Left cardiac atrium (tissue), 4 donors: ENCODE measurements around the gene SULT6B1. TPM values are rescaled to one million over a fixed set of nuclear protein-coding genes. Genes with fewer than 3 reads are reported as not detected.
A peak's percentile ranks its signal among the peaks of the same experiment; 100 is the strongest.
"Not testable (repeated sequence)": the region's sequence is repeated elsewhere in the genome, so short reads cannot be mapped to it uniquely, and the experiment has no call there.

ENCODE experiments used
- ATAC-seq, 2 donors: fragments of 200-7000 bp; cut with Tn5 transposase; one replicate each; pipeline ENCODE4 v1.9.1; 2020; ENCODE audit warnings: mild to moderate bottlenecking in 2 of 2, moderate library complexity in 2 of 2
- DNase-seq: peaks from one replicate; pipeline ENCODE4 v3.0.0-alpha.2; 2020
- intact Hi-C, 2 donors: fragments of 100-400 bp; cut with DNase I; formaldehyde crosslinking; loops; one replicate each; pipeline versions ENCODE4 v1.14.1 to v1.15.1; 2022 to 2023
- total RNA-seq, 2 donors: library from RNA; stranded (reverse); fragmentation: NEBNext Ultra II Directional; extraction: Animal tissue kit (Norgen Biotek cat#: 25700); gene quantifications; one replicate each; pipeline ENCODE4 v1.2.1, GENCODE V29; 2021
- donor health status: DM: no; HTN: yes; CAD: no.
- donor health status: DM: no; HTN: yes; CAD: no; lungs with severe emphysema.
- donor health status: DM: yes; HTN: yes; CAD: no.
- donor health status: Dilated cardiomyopathy.

Gene SULT6B1
- total RNA-seq, 2 donors from 2014 or later: not detected

DNA sequence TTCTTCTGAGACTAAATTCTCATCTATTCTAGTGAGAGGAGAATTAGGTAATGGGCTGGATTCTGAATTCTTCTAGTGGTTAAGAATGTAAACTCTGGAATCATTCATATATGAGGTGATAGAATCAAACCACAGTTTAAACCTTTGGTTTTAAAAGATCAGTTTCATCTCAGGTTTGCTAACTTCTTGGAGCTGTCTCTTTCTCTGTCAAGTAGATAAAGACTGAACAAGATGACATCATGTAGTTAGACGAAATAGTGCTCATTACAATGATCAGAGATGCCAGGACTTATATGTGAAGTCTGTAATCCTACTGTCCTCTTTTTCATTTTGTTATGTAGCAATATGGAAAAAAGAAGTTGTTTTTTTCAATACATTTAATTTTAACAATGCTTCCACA is 12.7 kb upstream of the SULT6B1 start:
- intact Hi-C loops: no loop called here
- DNase-seq: no peak
- no peak for ATAC-seq

DNA sequence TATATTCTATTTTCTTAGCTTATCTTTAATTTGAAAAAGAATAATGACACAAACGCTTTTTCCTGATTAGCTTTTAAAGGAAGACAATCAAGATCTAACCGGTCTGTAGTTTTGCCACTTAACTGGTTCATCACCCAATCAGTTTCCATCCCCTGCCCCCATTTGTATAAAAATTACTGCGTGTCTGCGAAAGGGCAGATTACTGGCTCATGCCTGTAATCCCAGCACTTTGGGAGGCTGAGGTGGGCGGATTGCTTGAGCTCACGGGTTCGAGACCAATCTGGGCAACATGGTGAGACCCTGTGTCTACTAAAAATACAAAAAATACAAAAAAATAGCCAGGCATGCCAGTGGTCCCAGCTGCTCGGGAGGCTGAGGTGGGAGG is 10.2 kb upstream of the SULT6B1 start:
- ATAC-seq: no peak
- no peak for DNase-seq
- intact Hi-C loops: no loop called here

DNA sequence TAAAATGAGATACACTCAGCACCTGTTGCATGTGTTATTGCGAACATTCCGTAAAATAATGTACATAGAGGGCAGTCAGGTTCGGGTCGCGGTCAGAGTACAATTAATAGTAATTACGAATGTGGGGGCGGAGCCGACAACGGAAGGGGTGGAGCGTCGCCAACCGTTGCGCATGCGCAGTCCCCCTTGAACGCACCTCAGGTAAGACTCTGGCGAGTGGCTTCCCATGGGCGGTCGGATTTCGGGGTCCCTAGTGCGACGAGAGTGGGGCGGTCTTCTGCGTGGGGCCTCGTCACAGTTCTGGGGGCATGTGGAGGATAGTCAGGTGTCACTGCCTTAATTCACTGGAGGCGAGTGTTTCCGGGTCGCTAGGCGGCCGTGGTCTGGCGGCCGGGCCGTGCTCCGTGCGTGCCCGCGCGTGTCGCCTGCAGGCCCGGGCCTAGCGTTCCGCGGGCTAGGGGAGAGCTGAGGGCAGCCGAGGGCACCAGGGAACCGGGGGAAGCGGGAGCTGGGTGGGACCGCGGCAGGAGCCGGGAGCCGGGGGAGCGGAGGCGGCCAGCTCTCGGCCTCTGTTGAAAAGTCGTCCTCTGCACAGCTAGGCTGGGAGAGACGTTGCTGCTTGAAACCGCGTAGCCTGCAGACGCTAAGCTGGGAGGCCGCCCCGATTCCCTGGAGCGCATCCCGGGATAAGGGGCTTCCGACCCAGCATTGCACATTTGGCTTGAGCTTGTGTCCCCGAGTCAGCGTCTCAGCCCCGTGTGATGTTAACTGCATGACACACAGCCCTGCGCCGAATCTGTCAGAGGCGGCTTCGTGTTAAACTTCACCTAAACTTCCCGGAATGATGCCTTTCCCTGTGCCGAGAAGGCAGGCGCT is 8.1 kb upstream of the SULT6B1 start, which contains the start of gene CEBPZOS:
TSS of gene CEBPZOS (plus strand) at position 177 of the 876 bp plus-strand sequence. CDS start 3,209 bp downstream, outside the sequence.
- intact Hi-C loops: no loop called here
- ATAC-seq: peak; percentile 92 to 93
- peak; percentile 86 for DNase-seq

DNA sequence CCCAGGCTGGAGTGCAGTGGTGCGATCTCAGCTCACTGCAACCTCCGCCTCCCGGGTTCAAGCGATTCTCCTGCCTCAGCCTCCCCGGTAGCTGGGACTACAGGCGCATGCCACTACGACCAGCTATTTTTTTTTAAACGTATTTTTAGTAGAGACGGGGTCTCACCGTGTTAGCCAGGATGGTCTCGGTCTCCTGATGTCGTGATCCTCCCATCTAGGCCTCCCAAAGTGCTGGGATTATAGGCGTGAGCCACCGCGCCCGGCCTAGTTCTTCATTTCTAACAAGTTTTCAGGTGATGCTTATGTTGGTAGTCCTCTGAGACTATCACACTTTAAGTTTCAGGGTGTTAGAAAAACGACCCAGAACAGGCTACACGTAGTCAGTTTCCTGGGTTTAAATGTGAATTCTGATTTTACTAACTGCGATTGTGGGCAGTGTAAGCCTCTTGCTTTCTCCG is 7.4 kb upstream of the SULT6B1 start:
- intact Hi-C loops, ATAC-seq, DNase-seq: not testable (repeated sequence)

DNA sequence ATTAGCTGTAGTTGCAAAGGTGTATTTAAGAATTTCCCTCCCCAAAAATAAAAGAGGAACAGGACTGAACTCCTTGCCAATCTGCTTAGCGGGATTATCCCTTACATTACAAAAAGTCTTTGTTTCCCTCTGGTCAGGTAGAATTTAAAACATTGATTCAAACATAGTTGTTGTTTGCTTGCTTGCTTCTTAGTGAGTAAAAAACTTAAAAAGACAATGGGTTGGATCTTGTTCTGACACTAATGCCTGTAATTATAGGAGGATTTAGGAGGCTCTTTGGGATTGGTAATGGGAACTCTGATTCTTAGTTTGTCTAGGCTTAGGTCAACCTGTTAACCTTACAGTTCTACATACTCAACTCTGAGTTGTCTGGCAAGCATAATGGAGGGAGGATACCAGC is 4.1 kb upstream of the SULT6B1 start:
- DNase-seq: no peak
- intact Hi-C loops: no loop called here

DNA sequence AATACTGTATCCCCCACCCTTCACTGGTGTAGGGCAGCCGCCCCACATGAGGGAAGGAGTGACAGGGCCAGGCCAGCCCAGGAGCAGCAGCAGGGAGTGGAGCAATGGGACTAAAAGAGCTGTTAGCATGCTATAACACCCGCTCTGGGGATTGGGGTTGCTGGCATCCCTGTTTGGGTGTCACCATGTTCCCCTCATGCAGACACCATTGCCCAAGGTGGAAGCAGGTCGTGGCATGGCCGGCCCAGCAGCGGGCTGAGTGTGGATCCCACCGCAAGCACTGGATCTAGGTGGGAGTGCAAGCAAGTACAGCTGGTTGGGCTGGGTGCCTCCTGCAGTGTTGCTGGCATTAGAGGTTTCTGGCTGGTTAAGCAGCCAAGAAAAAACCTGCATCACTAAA is 3.3 kb upstream of the SULT6B1 start:
- DNase-seq (no peak), ATAC-seq (no peak)
- intact Hi-C loops: no loop called here

More for the DNA sequence above, 4.1 kb upstream of the SULT6B1 start:
- no peak for ATAC-seq

DNA sequence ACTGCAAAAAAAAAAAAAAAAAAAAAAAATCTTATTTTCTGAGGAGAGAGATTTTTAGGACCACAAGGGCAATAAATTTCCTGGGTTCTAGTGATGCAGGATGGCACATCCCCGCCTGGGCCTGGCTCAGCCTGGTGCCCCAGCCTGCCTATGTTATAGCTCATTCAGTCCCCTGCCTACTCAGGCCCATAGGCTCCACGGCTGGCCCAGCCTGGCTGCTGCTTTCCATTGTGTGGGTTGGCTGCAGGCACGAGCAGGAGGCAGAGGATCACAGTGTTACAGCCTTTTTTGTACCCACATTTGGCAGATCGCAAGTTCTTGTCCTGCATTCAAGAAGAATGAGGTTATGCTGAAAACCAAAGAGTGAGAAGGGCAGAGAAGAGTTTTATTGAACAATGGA is 2.8 kb upstream of the SULT6B1 start:
- ATAC-seq: no peak
- intact Hi-C loops: no loop called here

DNA sequence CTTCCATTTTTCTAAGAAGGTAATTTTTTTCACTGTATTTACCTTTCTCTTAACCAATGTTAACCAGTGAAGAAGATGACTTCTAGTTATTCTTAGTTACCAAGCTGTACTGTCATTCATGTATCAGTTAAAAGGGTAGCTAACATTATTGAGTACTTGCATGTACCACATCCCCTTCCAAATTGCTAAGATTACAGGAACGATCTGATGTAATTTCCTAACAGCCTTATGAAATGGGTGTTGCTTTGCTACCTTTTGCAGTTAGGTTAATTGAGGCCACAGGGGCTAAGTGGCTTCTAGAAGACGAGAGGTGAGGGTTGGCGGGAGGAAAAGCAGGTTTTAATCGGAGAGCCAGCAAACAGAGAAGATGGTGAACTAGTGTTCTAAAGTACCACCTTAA is 1.8 kb upstream of the SULT6B1 start:
- no peak for ATAC-seq
- DNase-seq: no peak
- intact Hi-C loops: no loop called here

More for the DNA sequence above, 2.8 kb upstream of the SULT6B1 start:
- DNase-seq: no peak

DNA sequence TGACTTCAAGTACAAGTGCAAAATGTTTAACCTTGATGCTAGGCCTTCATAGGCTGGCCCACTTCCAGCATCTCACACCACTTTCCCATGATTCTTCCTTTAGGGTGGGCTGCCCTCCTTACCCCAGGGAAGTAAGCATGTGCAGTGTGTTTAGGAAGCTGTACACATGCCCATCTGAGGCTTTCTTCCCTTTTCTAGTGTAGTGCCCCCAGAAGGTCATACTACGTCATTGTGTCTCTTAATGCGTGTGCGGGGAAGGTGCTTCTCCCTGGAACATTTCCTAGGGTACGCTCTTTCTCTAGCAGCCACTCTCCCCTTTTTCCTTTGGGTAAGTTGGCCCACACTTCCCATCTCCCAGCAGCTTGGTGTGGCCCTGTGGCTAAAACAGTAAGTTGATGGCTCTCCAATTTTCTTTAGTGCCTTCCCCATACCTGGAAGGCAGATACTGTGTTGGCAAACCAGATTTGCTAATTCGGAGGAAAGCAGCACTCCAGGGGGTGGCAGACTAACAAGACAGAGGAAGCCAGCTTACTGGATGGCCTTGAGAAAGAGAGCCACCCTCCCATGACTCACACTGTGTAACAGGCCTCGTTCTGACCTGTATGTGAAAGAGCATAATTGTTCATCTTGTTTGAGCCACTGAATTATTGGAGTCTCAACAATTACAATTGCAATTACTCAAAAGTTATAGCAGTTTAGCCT is 1.1 kb upstream of the SULT6B1 start:
- intact Hi-C loops: no loop called here
- DNase-seq (no peak), ATAC-seq (peak in 1 of 2 donors; percentile 58)

DNA sequence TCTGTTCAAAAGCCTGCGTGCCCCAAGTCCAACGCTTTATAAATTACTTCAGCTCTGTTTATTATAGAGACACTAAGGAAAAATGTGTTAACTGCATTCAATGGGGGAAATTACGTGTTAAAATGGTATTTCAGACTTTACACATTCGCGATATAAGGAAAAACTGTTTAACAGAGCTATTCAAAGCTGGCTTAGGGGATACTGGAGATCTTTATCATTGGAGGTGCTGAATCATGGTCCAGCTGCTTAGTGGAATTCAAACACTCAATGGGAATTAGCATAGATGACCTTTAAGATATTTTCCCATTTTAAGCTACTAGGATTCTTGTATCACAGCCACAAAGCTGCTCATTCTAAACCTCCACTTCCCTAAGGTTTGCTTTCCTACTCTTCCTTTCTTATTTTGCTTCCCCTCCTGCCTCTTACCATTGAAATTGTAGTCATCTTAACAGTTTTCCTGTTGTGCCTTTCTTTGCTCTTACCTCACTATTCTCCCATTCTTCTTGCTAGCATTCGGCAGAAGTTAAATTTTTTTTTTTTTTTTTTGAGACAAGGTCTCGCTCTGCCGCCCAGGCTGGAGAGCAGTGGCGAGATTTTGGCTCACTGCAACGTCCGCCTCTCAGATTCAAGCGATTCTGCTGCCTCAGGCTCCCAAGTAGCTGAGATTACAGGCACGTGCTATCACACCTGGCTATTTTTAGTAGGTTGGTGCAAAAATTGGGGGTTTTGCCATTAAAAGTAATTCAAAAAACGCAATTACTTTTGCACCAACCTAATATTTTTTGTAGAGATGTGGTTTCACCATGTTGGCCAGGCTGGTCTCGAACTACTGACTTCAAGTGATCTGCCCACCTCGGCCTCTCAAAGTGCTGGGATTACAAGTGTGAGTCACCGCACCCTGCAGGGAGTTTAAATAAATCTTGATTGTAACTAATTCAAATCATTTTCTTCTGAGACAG is 6.5 kb downstream of the SULT6B1 start:
- intact Hi-C loops: no loop called here
- ATAC-seq (no peak), DNase-seq (no peak)

DNA sequence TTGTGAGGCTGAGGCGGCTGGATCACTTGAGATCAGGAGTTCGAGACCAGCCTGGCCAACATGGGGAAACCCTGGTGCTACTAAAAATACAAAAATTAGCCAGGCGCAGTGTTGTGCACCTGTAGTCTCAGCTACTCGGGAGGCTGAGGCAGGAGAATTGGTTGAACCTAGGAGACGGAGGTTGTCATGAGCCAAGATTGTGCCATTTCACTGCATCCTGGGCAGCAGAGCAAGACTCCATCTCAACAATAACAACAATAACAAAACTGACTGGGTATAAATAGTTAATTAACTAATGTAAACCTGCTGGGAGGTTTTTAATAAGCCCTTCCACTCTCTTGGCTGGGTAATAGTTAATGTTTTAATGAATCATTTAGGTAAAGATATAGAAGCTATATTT is 7.8 kb downstream of the SULT6B1 start:
- intact Hi-C loops: no loop called here
- DNase-seq (no peak), ATAC-seq (no peak)

DNA sequence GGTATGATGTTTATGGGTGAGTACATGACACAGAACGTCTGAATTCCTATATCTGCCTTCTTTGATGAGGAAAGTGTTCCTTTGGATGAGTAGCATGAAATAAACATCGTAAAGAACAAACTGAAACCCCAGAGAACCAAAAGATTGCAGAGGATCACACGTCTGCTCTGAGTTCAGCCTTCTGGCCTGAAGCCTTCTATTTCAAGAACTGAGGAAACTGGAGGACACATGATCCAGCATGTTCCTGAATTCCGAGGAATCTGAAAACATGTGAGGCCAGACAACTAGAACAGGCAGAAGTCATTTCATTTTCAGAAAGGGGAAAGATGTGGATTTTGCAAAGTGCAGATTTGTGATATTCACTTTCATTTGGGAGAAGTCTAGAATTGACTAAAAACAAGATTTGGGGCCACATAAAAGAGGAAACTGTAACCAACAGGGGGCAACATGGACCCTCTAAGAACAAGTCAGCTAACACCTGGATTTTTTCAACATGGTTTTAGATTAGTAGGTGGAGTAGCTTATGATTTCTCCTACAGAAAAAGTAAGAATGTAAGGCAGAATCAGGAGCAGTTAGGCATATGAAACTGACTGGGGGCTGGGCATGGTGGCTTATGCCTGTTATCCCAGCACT is 8.3 kb downstream of the SULT6B1 start:
- no peak for ATAC-seq
- no peak for DNase-seq
- intact Hi-C loops: no loop called here

DNA sequence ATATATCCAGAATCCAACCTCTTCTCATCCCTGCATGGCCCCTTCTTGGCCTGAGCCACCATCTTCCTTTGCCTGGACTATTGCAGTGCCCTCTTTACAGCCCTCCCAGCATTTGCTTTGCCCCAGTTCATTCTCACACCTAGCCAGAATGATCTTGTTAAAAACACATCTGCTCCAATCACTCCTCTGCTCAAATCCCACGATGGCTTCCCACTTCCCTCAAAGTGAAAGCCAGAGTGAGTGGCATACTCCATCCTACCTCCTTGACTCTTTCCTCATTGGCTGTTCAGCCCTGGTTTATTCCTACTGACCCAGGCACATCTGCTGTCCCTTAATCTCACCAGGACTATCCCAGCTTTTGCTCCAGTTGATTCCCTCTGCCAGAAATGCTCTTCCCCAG is 14.7 kb downstream of the SULT6B1 start:
- no peak for ATAC-seq
- intact Hi-C loops: no loop called here
- DNase-seq: no peak

DNA sequence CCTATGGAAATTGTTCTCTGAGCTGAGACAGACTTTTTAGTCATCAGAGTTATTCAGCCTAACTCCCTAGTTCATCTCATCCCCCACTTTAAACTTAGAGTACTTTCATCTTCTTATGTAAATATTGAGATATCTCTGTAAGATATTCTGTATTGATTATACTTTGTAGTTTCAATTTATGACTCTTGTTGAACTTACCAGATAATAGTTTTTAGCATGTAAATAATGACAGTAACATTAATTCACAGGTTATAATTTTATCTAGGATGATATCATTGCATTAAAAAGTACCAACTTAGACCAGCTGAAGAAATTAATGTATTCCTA is 16.9 kb downstream of the SULT6B1 start:
- intact Hi-C loops: no loop called here
- no peak for ATAC-seq
- no peak for DNase-seq

DNA sequence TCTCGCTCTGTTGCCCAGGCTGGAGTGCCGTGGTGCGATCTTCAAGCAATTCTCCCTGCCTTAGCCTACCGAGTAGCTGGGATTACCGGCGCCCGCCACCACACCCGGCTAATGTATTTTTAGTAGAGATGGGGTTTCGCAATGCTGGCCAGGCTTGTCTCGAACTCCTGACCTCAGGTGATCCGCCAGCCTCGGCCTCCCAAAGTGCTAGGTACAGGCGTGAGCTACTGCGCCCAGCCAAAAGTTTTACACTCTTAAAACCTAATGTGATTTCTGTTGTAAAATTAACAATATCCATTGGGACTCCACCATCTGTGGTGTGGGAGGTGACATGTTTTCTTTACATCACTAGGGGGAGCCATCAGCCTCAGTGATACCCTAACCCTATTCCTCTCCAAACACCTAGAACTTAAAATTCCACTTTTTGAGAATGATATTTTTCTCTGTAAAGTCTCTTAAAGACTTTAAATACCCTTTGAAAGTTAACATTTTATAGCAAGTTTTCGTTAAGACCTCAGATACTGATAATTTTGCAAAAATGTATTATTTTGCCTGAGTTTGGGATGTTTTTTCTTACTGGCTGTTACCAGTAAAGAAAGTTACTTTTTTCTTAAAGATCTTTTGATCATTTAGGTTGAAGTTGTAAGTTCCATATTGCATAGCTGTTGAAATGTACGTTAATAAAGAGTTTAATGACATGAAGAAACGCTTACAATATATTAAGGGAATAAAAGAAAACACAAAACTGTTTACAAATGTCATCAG is 20.1 kb downstream of the SULT6B1 start:
- intact Hi-C loops: no loop called here
- ATAC-seq (peak; percentile 47 to 65), DNase-seq (no peak)

DNA sequence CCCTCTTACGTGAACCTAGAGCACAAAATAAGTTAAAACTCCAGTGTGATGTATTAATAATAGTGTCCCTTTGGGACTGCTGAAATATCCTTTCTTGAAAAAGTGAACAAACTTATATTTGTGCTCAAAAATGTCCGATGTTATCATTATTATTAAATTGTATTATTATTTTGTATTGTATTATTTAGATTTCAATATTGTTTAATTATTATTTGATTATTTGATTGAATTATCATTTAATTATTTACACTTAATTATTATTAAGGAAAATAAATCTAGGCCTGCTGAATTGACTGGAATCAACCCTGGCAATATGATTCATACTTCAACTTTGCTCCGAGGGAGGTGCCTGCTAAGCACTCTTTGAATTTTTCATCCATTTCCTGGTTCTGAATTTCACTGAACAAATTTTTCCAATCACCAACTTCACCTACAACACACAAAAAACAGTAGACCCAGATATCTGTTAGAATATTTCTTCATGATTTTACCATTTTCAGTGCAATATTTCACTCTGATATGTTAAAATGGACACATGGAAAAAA is 20.8 kb downstream of the SULT6B1 start:
- ATAC-seq (no peak), DNase-seq (no peak)
- intact Hi-C loops: no loop called here

DNA sequence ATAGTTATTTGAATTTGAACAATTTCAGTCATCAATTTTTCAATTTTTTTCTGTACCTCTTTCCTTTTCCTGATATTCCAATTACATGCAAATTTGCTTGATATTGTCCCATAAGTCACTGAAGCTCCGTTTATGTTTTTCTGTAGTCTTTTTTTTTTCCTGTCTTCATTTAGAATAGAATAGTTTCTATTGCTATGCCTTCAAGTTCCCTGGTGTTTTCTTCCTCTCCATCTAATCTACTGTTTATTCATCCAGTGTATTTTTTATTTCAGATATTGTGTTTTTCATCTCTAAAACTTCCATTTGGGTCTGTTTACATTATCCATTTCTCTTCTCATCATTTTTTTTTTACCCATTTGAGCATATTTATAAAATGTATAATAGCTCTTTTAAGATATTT is 23.7 kb downstream of the SULT6B1 start:
- intact Hi-C loops: no loop called here

More for the DNA sequence above, 23.7 kb downstream of the SULT6B1 start:
- DNase-seq: no peak
- ATAC-seq: no peak
